D721Med (cell line): ENCODE measurements around the gene PLAC8L1.

Experiments
- DNase-seq: peaks from one replicate; pipeline ENCODE4 v3.0.0; 2011; ENCODE audit warnings: low spot score; ENCODE audit not compliant: insufficient read length
- FAIRE-seq: peaks from 2 replicates; lab custom pipeline; 2011; peaks lifted over from hg19 to GRCh38; lab: Jason Lieb, UNC
- TF ChIP-seq, protein P1 (sequence below): IDR thresholded peaks from 2 replicates; pipeline ENCODE4 v1.5.1; 2012; ENCODE audit warnings: mild to moderate bottlenecking, control low read depth; ENCODE audit not compliant: insufficient read depth; ENCODE audit errors: missing control alignments

PLAC8L1 gene

GRCh38 chr5:146060221-146060585 is 45.2 kb downstream of the PLAC8L1 start:
- FAIRE-seq, result no peak
- no peak for DNase-seq
- TF ChIP-seq, protein P1, sequence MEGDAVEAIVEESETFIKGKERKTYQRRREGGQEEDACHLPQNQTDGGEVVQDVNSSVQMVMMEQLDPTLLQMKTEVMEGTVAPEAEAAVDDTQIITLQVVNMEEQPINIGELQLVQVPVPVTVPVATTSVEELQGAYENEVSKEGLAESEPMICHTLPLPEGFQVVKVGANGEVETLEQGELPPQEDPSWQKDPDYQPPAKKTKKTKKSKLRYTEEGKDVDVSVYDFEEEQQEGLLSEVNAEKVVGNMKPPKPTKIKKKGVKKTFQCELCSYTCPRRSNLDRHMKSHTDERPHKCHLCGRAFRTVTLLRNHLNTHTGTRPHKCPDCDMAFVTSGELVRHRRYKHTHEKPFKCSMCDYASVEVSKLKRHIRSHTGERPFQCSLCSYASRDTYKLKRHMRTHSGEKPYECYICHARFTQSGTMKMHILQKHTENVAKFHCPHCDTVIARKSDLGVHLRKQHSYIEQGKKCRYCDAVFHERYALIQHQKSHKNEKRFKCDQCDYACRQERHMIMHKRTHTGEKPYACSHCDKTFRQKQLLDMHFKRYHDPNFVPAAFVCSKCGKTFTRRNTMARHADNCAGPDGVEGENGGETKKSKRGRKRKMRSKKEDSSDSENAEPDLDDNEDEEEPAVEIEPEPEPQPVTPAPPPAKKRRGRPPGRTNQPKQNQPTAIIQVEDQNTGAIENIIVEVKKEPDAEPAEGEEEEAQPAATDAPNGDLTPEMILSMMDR, result no peak

DNA sequence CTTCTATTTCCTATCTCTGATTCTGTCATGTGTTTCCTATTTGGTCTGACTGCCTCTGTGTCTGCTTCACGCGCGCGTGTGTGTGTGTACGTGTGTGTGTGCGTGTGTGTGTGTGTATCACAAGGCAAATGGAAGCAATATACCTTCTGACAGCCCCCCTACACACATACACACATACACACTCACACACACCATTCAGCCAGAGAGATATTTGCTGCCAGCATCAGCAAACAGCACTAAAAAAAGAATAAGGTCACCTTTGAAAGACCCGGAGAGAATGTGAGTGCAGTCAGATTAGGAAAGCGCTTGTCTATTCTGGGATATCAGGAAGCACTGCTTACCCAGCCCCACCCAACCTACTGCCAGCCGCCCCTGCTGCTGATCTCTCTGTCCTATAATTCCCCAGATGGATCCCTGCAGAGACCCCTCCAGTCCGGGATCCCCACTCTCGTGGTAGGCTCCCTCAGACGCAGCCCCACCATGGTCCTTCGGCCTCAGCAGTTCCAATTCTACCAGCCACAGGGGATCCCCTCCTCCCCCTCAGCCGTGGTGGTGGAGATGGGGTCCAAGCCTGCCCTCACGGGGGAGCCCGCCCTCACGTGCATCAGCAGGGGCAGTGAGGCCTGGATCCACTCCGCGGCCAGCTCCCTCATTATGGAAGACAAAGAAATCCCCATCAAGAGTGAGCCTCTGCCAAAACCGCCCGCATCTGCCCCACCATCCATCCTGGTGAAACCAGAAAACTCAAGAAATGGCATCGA is 45.7 kb downstream of the PLAC8L1 start:
- FAIRE-seq, result no peak
- DNase-seq, result no peak
- TF ChIP-seq, protein P1, result no peak

DNA sequence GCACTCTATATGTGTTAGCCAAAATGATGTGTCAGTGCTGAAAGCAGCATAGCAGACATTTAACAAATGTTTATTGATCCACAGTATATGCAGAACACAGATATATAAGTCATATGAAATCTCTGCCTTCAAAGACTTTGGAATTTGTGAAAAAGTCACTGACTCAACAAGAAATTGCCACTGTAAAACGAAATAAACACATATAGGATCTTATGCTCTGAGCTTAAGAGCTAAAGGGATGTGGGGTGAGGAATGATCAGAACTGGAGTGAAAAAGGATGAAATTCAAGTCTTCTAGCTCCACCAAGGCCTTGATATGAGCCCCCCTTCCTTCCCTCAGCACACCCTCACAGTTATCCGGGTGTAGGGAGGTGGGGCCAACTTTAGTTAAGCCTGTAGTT is 49.9 kb downstream of the PLAC8L1 start:
- TF ChIP-seq, protein P1, result no peak
- no peak for FAIRE-seq
- no peak for DNase-seq

GRCh38 chr5:146052780-146053179 is 52.6 kb downstream of the PLAC8L1 start:
- TF ChIP-seq, protein P1, result peak; percentile 22
- FAIRE-seq (no peak), DNase-seq (no peak)

DNA sequence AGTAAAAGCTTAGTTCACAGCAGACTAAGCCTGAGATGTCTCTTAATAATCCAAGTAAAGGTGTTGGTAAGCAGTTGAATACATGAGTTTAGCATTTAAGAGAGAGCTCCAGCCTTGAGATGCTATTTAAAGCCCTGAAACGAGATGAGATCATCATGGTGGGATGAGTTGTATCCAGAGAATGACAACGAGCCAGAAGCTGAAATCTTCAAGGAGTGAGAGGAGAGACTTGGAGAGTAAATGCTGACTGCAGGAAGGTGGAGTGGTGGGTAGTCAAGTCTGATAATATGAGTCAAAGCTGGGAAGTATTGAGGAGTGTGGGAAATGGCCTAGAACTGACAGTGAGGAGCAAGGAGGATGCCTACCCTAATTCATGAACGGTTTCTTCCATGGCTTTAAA is 53.7 kb downstream of the PLAC8L1 start:
- TF ChIP-seq, protein P1, result no peak
- no peak for FAIRE-seq
- no peak for DNase-seq

DNA sequence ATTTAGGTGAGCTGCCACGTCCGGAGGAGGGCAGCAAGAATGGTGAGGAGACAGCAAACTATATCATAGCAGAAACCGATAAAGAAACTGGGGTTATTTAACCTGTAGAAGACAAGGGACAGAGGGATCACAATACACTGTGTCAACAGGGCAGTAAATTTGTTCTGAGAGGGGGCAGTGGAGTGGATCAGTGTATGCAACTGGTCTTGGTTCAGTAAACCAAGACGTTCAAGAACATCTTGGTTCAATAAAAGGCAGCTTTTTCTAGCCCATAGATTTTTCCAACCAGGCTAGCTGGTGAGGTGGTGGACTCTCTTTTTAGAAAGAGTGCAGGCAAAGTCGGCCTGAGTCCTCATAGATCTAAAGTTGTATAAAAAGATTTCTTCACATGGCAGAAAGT is 55.3 kb downstream of the PLAC8L1 start:
- DNase-seq (no peak), FAIRE-seq (no peak)
- TF ChIP-seq, protein P1, result no peak

GRCh38 chr5:146049704-146050026 is 55.7 kb downstream of the PLAC8L1 start:
- FAIRE-seq, result no peak
- TF ChIP-seq, protein P1, result no peak
- no peak for DNase-seq
